Heart left ventricle (tissue), 16 donors: ENCODE results near the gene IL1RL2. TPM values are rescaled to one million over a fixed set of nuclear protein-coding genes. Genes with fewer than 3 reads are reported as not detected.

Experiments used
- ATAC-seq, 4 donors: fragments of 200-7000 bp; cut with Tn5 transposase; one replicate each; pipeline ENCODE4 v1.9.1; 2020 to 2022; ENCODE audit warnings: moderate library complexity in 4 of 4, mild to moderate bottlenecking in 3 of 4, moderate number of reproducible peaks in 1 of 4
- DNase-seq, 5 donors: peaks; one replicate each; pipeline ENCODE4 v3.0.0-alpha.2; 2020
- H3K27ac ChIP-seq, 12 donors: fragments of 200-600 bp; sonication (generic) in 4 of 12; one replicate each; pipeline versions ENCODE4 v1.5.0 to v1.8.0; 2016 to 2022; ENCODE audit warnings: mild to moderate bottlenecking in 2 of 12
- H3K27me3 ChIP-seq, 9 donors: fragments of 200-600 bp; sonication (generic) in 2 of 9; one replicate each; pipeline versions ENCODE4 v1.5.1 to v1.8.0; 2016 to 2022; ENCODE audit warnings: mild to moderate bottlenecking in 3 of 9
- H3K36me3 ChIP-seq, 9 donors: fragments of 200-600 bp; sonication (generic) in 2 of 9; one replicate each; pipeline versions ENCODE4 v1.5.0 to v1.8.0; 2018 to 2022; ENCODE audit warnings: mild to moderate bottlenecking in 2 of 9
- H3K4me1 ChIP-seq, 12 donors: fragments of 200-600 bp; sonication (generic) in 4 of 12; one replicate each; pipeline versions ENCODE4 v1.5.0 to v1.8.0; 2016 to 2022; ENCODE audit warnings: mild to moderate bottlenecking in 3 of 12
- H3K4me3 ChIP-seq, 12 donors: fragments of 200-600 bp; sonication (generic) in 4 of 12; one replicate each; pipeline versions ENCODE4 v1.5.0 to v1.8.0; 2017 to 2022; ENCODE audit warnings: mild to moderate bottlenecking in 9 of 12, moderate library complexity in 4 of 12
- H3K9me3 ChIP-seq, 12 donors: fragments of 200-600 bp; sonication (generic) in 4 of 12; one replicate each; pipeline versions ENCODE4 v1.5.0 to v1.8.0; 2016 to 2022; ENCODE audit warnings: mild to moderate bottlenecking in 1 of 12
- POLR2A ChIP-seq, 2 donors: fragments of 450-650 bp; IDR thresholded peaks; one replicate each; pipeline ENCODE4 v1.6.1; 2017; ENCODE audit warnings: antibody characterized with exemption in 2 of 2, mild to moderate bottlenecking in 2 of 2, moderate library complexity in 2 of 2
- WGBS, 4 donors: extraction: QIAGEN DNeasy Blood & Tissue Kit in 2 of 4; methylation state at CpG; one replicate each; pipeline versions ENCODE4 v1.1.5 to v1.1.7; 2013 to 2018; 5-methylcytosine and 5-hydroxymethylcytosine counted together
- intact Hi-C, 10 donors: fragments of 100-400 bp; cut with DNase I; formaldehyde crosslinking; loops; one replicate each; pipeline versions ENCODE4 v1.11.1 to v1.14.2; 2022
- polyA plus RNA-seq, 2 donors: library from polyadenylated mRNA; stranded (reverse); fragments of 200-250 nt; gene quantifications; one replicate each; pipeline ENCODE4 v1.2.3, GENCODE V29; 2013
- total RNA-seq, 9 donors: library from RNA; depleted of rRNA in 2 of 9; stranded (reverse); fragments of >200 nt in 2 of 9; fragmentation: NEBNext Ultra II Directional in 3 of 9; extraction: Animal tissue kit (Norgen Biotek cat#: 25700) in 3 of 9; gene quantifications; one replicate each; pipeline versions ENCODE4 v1.1.0 to v1.2.4, GENCODE V29; 2016 to 2023
- TF ChIP-seq, protein P1 (sequence below), 12 donors: fragments of 200-600 bp; sonication (generic) in 4 of 12; IDR thresholded peaks; one replicate each; pipeline versions ENCODE4 v1.5.0 to v1.8.0; 2018 to 2022; ENCODE audit warnings: antibody characterized with exemption in 12 of 12, mild to moderate bottlenecking in 5 of 12
- donor health status: ischemic (EF 13 %, LVEDD 7.1; RV severe dilation, severe dysfunction).
- donor health status: healthy with polysubstance abuse.
- donor health status: DM: no; HTN: yes; CAD: no.
- donor health status: DM: no; HTN: no; CAD: no.
- donor health status: ischemic (EF 25% LVEDD 6.9; RV normal size, moderate dysfunction).
- donor health status: ischemic (EF 25% LVEDD 5.7; RV mildly dilated, moderate dysfunction).
- donor health status: healthy.
- donor health status: DM: yes; HTN: yes; CAD: no.
- donor health status: ischemic (EF 35%, LVEDD 5.7; RV mildly dilated, moderate dysfunction).
- donor health status: nonischemic (EF 11% LVEDD 7.7; RV severe dilation, severe dysfunction).
- donor health status: DM: yes; HTN: yes; CAD: no.
- donor health status: PGD.
- donor health status: ischemic (EF 29% LVEDD 5.4; RV normal size, mild dysfunction).
- donor health status: nonischemic (EF 23%, LVEDD 6.1; RV moderate dilation, normal function).

IL1RL2 gene
- total and polyA plus RNA-seq, 11 donors = 0.22 to 0.75 (median 0.43) TPM; not detected in 5

DNA sequence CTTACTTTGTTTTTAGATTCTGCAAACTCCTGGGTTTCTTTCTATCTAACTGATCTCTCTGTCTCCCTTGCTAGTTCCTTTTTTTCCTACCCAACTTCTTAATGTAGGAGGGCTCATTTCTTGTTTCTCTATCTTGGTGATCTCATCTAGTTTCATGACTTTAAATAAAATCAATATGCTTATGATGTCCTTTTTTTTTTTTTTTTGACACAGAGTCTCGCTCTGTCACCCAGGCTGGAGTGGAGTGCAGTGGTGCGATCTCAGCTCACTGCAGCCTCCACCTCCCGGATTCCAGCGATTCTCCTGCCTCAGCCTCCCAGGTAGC lies 82.3 kb downstream of the IL1RL2 start:
- ATAC-seq (no peak), DNase-seq (no peak)
- Histone ChIP-seq H3K27me3 (peaks cover 0 to 15% (median 0%) of the 10 kb centered on the region in 9 donors), H3K27ac (peak overlapping the region in 1 of 12 donors; percentile 6), H3K36me3 (no peaks in the 10 kb centered on the region), H3K4me3 (no peak overlapping the region), H3K9me3 (no peaks in the 10 kb centered on the region), H3K4me1 (peaks cover 0 to 25% (median 0%) of the 10 kb centered on the region in 12 donors)
- TF ChIP-seq POLR2A (IDR thresholded peaks at IDR 0.05) = no peak
- TF ChIP-seq, protein P1, sequence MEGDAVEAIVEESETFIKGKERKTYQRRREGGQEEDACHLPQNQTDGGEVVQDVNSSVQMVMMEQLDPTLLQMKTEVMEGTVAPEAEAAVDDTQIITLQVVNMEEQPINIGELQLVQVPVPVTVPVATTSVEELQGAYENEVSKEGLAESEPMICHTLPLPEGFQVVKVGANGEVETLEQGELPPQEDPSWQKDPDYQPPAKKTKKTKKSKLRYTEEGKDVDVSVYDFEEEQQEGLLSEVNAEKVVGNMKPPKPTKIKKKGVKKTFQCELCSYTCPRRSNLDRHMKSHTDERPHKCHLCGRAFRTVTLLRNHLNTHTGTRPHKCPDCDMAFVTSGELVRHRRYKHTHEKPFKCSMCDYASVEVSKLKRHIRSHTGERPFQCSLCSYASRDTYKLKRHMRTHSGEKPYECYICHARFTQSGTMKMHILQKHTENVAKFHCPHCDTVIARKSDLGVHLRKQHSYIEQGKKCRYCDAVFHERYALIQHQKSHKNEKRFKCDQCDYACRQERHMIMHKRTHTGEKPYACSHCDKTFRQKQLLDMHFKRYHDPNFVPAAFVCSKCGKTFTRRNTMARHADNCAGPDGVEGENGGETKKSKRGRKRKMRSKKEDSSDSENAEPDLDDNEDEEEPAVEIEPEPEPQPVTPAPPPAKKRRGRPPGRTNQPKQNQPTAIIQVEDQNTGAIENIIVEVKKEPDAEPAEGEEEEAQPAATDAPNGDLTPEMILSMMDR (IDR thresholded peaks at IDR 0.05) = no peak
- intact Hi-C loops = loop anchor here in 1 of 10 donors (10.0 kb wide), 1 partner anchor 76 kb away; no protein-coding TSS in a partner anchor
- WGBS, 4 donors = 81 to 89% (median 86%) methylated on average over 4 of the region's 4 CpGs

DNA sequence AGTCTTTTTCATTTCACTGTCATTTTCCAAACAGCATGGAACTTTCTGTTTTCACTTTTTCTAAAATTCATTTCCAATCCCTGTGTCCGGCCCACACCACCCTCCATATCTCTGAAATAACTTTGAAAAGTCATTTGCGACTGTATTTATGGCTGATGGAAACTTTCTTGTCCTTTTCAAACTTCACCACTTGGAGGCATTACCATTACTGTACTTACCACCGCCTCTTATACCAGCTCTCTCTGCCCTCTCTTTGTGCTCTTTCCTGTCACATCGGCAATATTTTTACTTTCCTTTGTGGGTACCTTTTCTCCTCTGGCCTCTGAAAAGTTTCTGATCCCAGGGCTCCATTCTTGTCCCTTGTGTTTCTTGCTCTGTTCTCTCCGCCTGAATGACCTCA lies 85.0 kb downstream of the IL1RL2 start:
- H3K4me1 ChIP-seq = peaks cover 0 to 26% (median 0%) of the 10 kb centered on the region in 12 donors
- no peak for TF ChIP-seq POLR2A (IDR thresholded peaks at IDR 0.05)
- TF ChIP-seq, protein P1 (IDR thresholded peaks at IDR 0.05) = no peak
- intact Hi-C loops = no loop called here

DNA sequence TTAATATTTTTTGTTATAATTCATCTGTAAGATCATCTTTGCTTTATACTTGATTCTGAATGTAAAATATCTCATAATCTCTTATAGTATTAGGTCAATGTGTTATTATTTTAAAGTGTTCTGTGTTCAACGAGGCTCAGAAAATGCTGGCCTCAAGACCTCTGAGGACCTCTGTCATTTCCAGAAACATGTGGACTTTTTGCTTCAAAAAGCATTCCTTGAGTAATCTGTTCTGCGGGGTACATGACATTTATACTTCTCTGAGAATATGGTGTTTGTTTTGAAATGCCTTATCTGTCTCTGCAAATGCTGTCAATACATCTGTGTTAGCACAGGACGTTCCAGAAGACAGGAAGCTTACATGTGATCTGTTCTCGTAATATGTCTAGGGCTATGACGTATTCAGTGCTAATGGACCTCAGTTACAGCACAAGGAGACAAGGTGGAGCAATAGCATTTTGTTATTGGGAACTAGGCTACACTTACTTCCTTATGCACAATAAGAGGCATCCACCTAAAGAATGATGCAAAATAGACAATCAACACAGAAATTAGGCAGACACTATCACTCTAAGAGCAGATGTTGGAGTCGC lies 86.9 kb downstream of the IL1RL2 start:
- Histone ChIP-seq H3K9me3 (peaks cover 0 to 11% (median 0%) of the 10 kb centered on the region in 12 donors), H3K27ac (peak overlapping the region in 4 of 12 donors; percentile 35 to 60 (median 58)), H3K4me3 (no peak overlapping the region), H3K27me3 (peaks cover 0 to 26% (median 0%) of the 10 kb centered on the region in 9 donors), H3K36me3 (no peaks in the 10 kb centered on the region), H3K4me1 (peaks cover 0 to 25% (median 0%) of the 10 kb centered on the region in 12 donors)
- 46 to 53% (median 51%) methylated on average over 6 of the region's 6 CpGs for WGBS, 4 donors
- TF ChIP-seq, protein P1 (IDR thresholded peaks at IDR 0.05) = no peak
- TF ChIP-seq POLR2A (IDR thresholded peaks at IDR 0.05) = peak in 1 of 2 donors; percentile 20
- DNase-seq (no peak), ATAC-seq (peak; percentile 73 to 97 (median 90))
- intact Hi-C loops = no loop called here

More for the DNA sequence above, 85.0 kb downstream of the IL1RL2 start:
- Histone ChIP-seq H3K9me3 (peaks cover 0 to 11% (median 0%) of the 10 kb centered on the region in 12 donors), H3K36me3 (no peaks in the 10 kb centered on the region), H3K27ac (no peak overlapping the region), H3K4me3 (no peak overlapping the region), H3K27me3 (peaks cover 0 to 22% (median 0%) of the 10 kb centered on the region in 9 donors)
- DNase-seq = no peak
- WGBS, 4 donors = 75 to 84% (median 80%) methylated on average over 5 of the region's 5 CpGs
- no peak for ATAC-seq

DNA sequence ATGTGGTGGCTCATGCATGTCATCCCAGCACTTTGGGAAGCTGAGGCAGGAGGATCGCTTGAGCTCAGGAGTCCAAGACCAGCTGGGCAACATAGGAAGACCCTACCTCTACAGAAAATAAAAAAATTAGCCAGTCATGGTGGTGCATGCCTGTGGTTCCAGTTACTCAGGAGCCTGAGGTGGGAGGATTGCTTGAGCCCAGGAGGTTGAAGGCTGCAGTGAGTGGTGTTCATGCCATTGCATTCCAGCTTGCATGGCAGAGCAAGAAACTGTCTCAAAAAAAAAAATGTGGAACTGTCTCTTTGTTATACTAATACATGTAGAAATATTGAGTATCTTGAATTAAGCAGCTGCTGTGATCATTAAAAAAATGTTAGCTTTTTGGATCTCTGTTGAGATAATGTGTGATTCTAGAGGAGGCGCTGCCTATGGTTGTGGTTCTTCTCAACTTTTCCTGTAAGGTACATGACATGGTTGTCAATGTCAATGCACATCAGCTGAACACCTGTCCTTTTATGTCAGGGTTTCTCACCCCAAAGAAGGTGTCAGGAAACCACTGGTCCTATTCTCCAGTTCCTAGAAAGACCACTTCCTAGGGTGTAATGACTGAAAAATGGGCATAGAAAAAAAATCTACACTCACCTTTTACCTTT lies 89.9 kb downstream of the IL1RL2 start:
- Histone ChIP-seq H3K36me3 (no peaks in the 10 kb centered on the region), H3K27me3 (peaks cover 0 to 39% (median 0%) of the 10 kb centered on the region in 9 donors), H3K27ac (no peak overlapping the region), H3K4me3 (no peak overlapping the region), H3K4me1 (peaks cover 0 to 25% (median 0%) of the 10 kb centered on the region in 12 donors), H3K9me3 (peaks cover 0 to 11% (median 0%) of the 10 kb centered on the region in 12 donors)
- TF ChIP-seq, protein P1 (IDR thresholded peaks at IDR 0.05) = no peak
- TF ChIP-seq POLR2A (IDR thresholded peaks at IDR 0.05) = no peak
- no peak for DNase-seq
- intact Hi-C loops = no loop called here
- ATAC-seq = no peak
- WGBS, 4 donors = 87 to 98% (median 95%) methylated on average over 2 of the region's 2 CpGs
